CD4-positive, alpha-beta memory T cell (primary cell): ENCODE measurements around the gene CMIP. TPM values are rescaled to one million over a fixed set of nuclear protein-coding genes. Genes with fewer than 3 reads are reported as not detected.
A peak's percentile ranks its signal among the peaks of the same experiment; 100 is the strongest.
"Not testable (repeated sequence)": the region's sequence is repeated elsewhere in the genome, so short reads cannot be mapped to it uniquely, and the experiment has no call there.

Experiments
- CTCF ChIA-PET: fragments of 350-600 bp; sonication (Branson Sonifier 250); formaldehyde crosslinking; loops from one replicate; lab custom pipeline; 2021; ENCODE audit warnings: inconsistent platforms; ENCODE audit not compliant: partially characterized antibody; lab: Charles Lee
- POLR2A ChIA-PET: fragments of 350-600 bp; sonication (Branson Sonifier 250); formaldehyde crosslinking; loops from one replicate; lab custom pipeline; 2021; ENCODE audit not compliant: partially characterized antibody; lab: Charles Lee
- DNase-seq, 5 donors: peaks; one replicate each; pipeline versions ENCODE4 v3.0.0 to v3.0.0-alpha.2; 2020 to 2022; ENCODE audit warnings: mixed read lengths in 1 of 5
- H3K27ac ChIP-seq: one replicate; pipeline ENCODE4 v1.7.0; 2013; ENCODE audit warnings: low read depth, low read length
- H3K27me3 ChIP-seq: 2 replicates; pipeline ENCODE4 v1.7.0; 2013; ENCODE audit warnings: mild to moderate bottlenecking, low read length, moderate library complexity; ENCODE audit not compliant: insufficient read depth
- H3K36me3 ChIP-seq: 2 replicates; pipeline ENCODE4 v1.7.0; 2013; ENCODE audit warnings: mild to moderate bottlenecking, low read length, moderate library complexity; ENCODE audit not compliant: insufficient read depth
- H3K4me1 ChIP-seq: 2 replicates; pipeline ENCODE4 v1.7.0; 2013; ENCODE audit warnings: mild to moderate bottlenecking, low read length, moderate library complexity; ENCODE audit not compliant: insufficient read depth
- H3K4me3 ChIP-seq, 2 donors: one replicate each; pipeline ENCODE4 v1.7.0; 2013; ENCODE audit warnings: low read length in 2 of 2, mild to moderate bottlenecking in 1 of 2
- H3K9me3 ChIP-seq, 2 donors: one replicate each; pipeline ENCODE4 v1.7.0; 2013; ENCODE audit warnings: low read length in 2 of 2, control low read depth in 1 of 2; ENCODE audit not compliant: control insufficient read depth in 1 of 2
- H3K27ac Mint-ChIP-seq, 7 donors: one replicate each; pipeline ENCODE4 v1.8.0; 2020 to 2021; ENCODE audit warnings: mixed read lengths in 7 of 7, mild to moderate bottlenecking in 6 of 7, inconsistent platforms in 3 of 7, moderate library complexity in 3 of 7
- H3K27me3 Mint-ChIP-seq, 2 donors: one replicate each; pipeline ENCODE4 v1.8.0; 2020 to 2021; ENCODE audit warnings: mixed read lengths in 2 of 2
- H3K36me3 Mint-ChIP-seq, 2 donors: one replicate each; pipeline ENCODE4 v1.8.0; 2020 to 2021; ENCODE audit warnings: mixed read lengths in 2 of 2, inconsistent platforms in 1 of 2, mild to moderate bottlenecking in 1 of 2
- H3K4me1 Mint-ChIP-seq, 4 donors: one replicate each; pipeline ENCODE4 v1.8.0; 2020 to 2021; ENCODE audit warnings: mixed read lengths in 4 of 4, mild to moderate bottlenecking in 1 of 4
- H3K4me3 Mint-ChIP-seq, 8 donors: one replicate each; pipeline ENCODE4 v1.8.0; 2020 to 2021; ENCODE audit warnings: mixed read lengths in 8 of 8, mild to moderate bottlenecking in 7 of 8, moderate library complexity in 6 of 8, inconsistent platforms in 3 of 8
- H3K9me3 Mint-ChIP-seq, 8 donors: one replicate each; pipeline ENCODE4 v1.8.0; 2020 to 2021; ENCODE audit warnings: mixed read lengths in 8 of 8, mild to moderate bottlenecking in 5 of 8, inconsistent platforms in 3 of 8, moderate library complexity in 1 of 8
- intact Hi-C: fragments of 100-400 bp; cut with micrococcal nuclease; formaldehyde crosslinking; loops from one replicate; pipeline ENCODE4 v1.15.1; 2023
- polyA plus RNA-seq, 2 donors: library from polyadenylated mRNA; unstranded; fragments of 300-500 nt; fragmentation: Illumina TruSeq; gene quantifications; one replicate each; pipeline ENCODE4 v1.2.3, GENCODE V29; 2021
- total RNA-seq, 2 experiments: library from RNA; stranded (reverse); gene quantifications; one replicate each; pipeline ENCODE4 v1.2.3, GENCODE V29; 2021

CMIP gene
- total and polyA plus RNA-seq, 4 experiments from 2014 or later, result 0.84 to 36.4 (median 33.2) TPM; not detected in 1

DNA sequence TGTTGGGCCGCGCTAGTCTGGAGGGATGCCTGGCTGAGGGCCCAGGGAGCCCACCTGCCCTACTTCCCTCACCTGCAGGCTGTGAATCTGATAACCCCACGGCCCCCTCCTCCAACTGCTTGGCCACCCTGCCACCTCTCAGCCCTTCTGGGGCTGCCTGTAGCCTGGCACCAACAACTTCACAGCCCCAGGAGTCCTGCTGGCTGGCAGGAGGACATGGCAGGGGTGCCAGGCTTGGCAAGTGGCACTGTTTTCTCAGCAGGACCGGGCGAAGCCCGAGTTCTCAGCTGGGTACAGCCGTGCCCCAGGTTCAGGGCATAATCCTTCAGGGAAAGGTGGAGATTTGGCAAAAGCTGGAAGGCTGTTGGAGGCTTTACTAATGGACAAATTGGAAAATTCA is 129.6 kb downstream of the CMIP start:
- Histone ChIP-seq H3K4me1 (no peaks in the 10 kb centered on the region), H3K27ac (no peak overlapping the region), H3K4me3 (no peak overlapping the region), H3K9me3 (no peaks in the 10 kb centered on the region), H3K27me3 (no peaks in the 10 kb centered on the region), H3K36me3 (no peaks in the 10 kb centered on the region)
- H3K27me3 Mint-ChIP-seq, result no peaks in the 10 kb centered on the region
- ChIA-PET CTCF (interaction anchor here (1.0 kb wide), 1 partner anchor 13 kb away, joined by 3 read pairs; no protein-coding TSS in a partner anchor), POLR2A (no interaction called here)
- peak overlapping the region in 1 of 7 donors; percentile 30 for H3K27ac Mint-ChIP-seq
- peaks cover 0 to 3% (median 1%) of the 10 kb centered on the region in 4 donors for H3K4me1 Mint-ChIP-seq
- no peak for DNase-seq
- no peaks in the 10 kb centered on the region for H3K9me3 Mint-ChIP-seq
- H3K36me3 Mint-ChIP-seq, result no peaks in the 10 kb centered on the region
- intact Hi-C loops, result no loop called here
- H3K4me3 Mint-ChIP-seq, result no peak overlapping the region

GRCh38 chr16:81575307-81575706 is 130.7 kb downstream of the CMIP start:
- no peaks in the 10 kb centered on the region for H3K27me3 ChIP-seq

GRCh38 chr16:81575834-81576233 is 131.2 kb downstream of the CMIP start:
- CTCF ChIA-PET, result no interaction called here
- H3K4me3 ChIP-seq, result no peak overlapping the region
- H3K36me3 ChIP-seq, result no peaks in the 10 kb centered on the region
- no peaks in the 10 kb centered on the region for H3K9me3 ChIP-seq
- Mint-ChIP-seq H3K27ac (no peak overlapping the region), H3K27me3 (no peaks in the 10 kb centered on the region), H3K4me1 (peaks cover 1 to 6% (median 5%) of the 10 kb centered on the region in 4 donors), H3K9me3 (no peaks in the 10 kb centered on the region), H3K36me3 (no peaks in the 10 kb centered on the region), H3K4me3 (no peak overlapping the region)
- POLR2A ChIA-PET, result no interaction called here
- H3K27me3 ChIP-seq, result no peaks in the 10 kb centered on the region
- intact Hi-C loops, result no loop called here
- H3K4me1 ChIP-seq, result no peaks in the 10 kb centered on the region
- no peak for DNase-seq
- no peak overlapping the region for H3K27ac ChIP-seq

More at GRCh38 chr16:81575307-81575706, 130.7 kb downstream of the CMIP start:
- no peak overlapping the region for H3K4me3 ChIP-seq
- DNase-seq, result no peak
- Mint-ChIP-seq H3K27me3 (no peaks in the 10 kb centered on the region), H3K36me3 (no peaks in the 10 kb centered on the region), H3K9me3 (no peaks in the 10 kb centered on the region), H3K4me1 (peaks cover 0 to 5% (median 2%) of the 10 kb centered on the region in 4 donors), H3K27ac (peak overlapping the region in 1 of 7 donors; percentile 64), H3K4me3 (no peak overlapping the region)
- no peak overlapping the region for H3K27ac ChIP-seq
- CTCF ChIA-PET, result interaction anchor here (1.0 kb wide), 1 partner anchor 12 kb away, joined by 3 read pairs; no protein-coding TSS in a partner anchor
- H3K9me3 ChIP-seq, result no peaks in the 10 kb centered on the region
- POLR2A ChIA-PET, result no interaction called here
- no peaks in the 10 kb centered on the region for H3K4me1 ChIP-seq
- no peaks in the 10 kb centered on the region for H3K36me3 ChIP-seq
- intact Hi-C loops, result no loop called here

GRCh38 chr16:81576696-81577095 is 132.1 kb downstream of the CMIP start:
- H3K27me3 ChIP-seq, result no peaks in the 10 kb centered on the region
- peaks cover 0 to 2% of the 10 kb centered on the region in 2 donors for H3K36me3 Mint-ChIP-seq
- H3K27ac ChIP-seq, result no peak overlapping the region
- peaks cover 4 to 9% (median 7%) of the 10 kb centered on the region in 4 donors for H3K4me1 Mint-ChIP-seq
- no peaks in the 10 kb centered on the region for H3K9me3 ChIP-seq
- POLR2A ChIA-PET, result no interaction called here
- H3K27me3 Mint-ChIP-seq, result no peaks in the 10 kb centered on the region
- no peak overlapping the region for H3K27ac Mint-ChIP-seq
- H3K4me3 Mint-ChIP-seq, result no peak overlapping the region
- intact Hi-C loops, result no loop called here
- no peaks in the 10 kb centered on the region for H3K9me3 Mint-ChIP-seq
- DNase-seq, result no peak
- no peak overlapping the region for H3K4me3 ChIP-seq
- H3K4me1 ChIP-seq, result no peaks in the 10 kb centered on the region
- CTCF ChIA-PET, result no interaction called here
- H3K36me3 ChIP-seq, result no peaks in the 10 kb centered on the region

DNA sequence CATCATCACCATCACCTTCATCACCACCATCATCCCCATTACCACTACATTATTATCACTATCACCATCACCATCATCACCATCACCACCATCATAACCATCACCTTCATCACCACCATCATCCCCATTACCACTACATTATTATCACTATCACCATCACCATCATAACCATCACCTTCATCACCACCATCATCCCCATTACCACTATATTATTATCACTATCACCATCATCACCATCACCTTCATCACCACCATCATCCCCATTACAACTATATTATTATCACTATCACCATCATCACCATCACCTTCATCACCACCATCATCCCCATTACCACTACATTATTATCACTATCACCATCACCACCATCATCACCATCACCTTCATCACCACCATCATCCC is 132.7 kb downstream of the CMIP start:
- H3K27me3 Mint-ChIP-seq, H3K36me3 Mint-ChIP-seq, intact Hi-C loops, H3K4me3 Mint-ChIP-seq, H3K27ac Mint-ChIP-seq, H3K9me3 ChIP-seq, H3K27me3 ChIP-seq, CTCF ChIA-PET, H3K36me3 ChIP-seq, H3K4me1 Mint-ChIP-seq, DNase-seq, POLR2A ChIA-PET, H3K27ac ChIP-seq, H3K9me3 Mint-ChIP-seq, H3K4me1 ChIP-seq, H3K4me3 ChIP-seq: not testable (repeated sequence)

GRCh38 chr16:81578076-81578475 is 133.5 kb downstream of the CMIP start:
- Histone ChIP-seq H3K4me1 (no peaks in the 10 kb centered on the region), H3K27ac (no peak overlapping the region), H3K9me3 (no peaks in the 10 kb centered on the region), H3K27me3 (no peaks in the 10 kb centered on the region), H3K36me3 (no peaks in the 10 kb centered on the region), H3K4me3 (no peak overlapping the region)
- Mint-ChIP-seq H3K9me3 (no peaks in the 10 kb centered on the region), H3K27me3 (no peaks in the 10 kb centered on the region), H3K27ac (no peak overlapping the region), H3K4me1 (peaks cover 4 to 9% (median 6%) of the 10 kb centered on the region in 4 donors), H3K36me3 (peaks cover 2 to 5% of the 10 kb centered on the region in 2 donors), H3K4me3 (no peak overlapping the region)
- ChIA-PET POLR2A (no interaction called here), CTCF (no interaction called here)
- intact Hi-C loops, result no loop called here
- DNase-seq, result no peak

- H3K4me3 ChIP-seq, result no peak overlapping the region
- H3K4me1 ChIP-seq, result no peaks in the 10 kb centered on the region
- Mint-ChIP-seq H3K36me3 (peaks cover 2 to 5% of the 10 kb centered on the region in 2 donors), H3K4me1 (peaks cover 4 to 9% (median 6%) of the 10 kb centered on the region in 4 donors), H3K27ac (peak overlapping the region in 2 of 7 donors; percentile 25 to 75), H3K27me3 (no peaks in the 10 kb centered on the region), H3K9me3 (no peaks in the 10 kb centered on the region), H3K4me3 (no peak overlapping the region)
- H3K27ac ChIP-seq, result no peak overlapping the region
- no peaks in the 10 kb centered on the region for H3K9me3 ChIP-seq
- DNase-seq, result no peak
- H3K27me3 ChIP-seq, result no peaks in the 10 kb centered on the region
- no peaks in the 10 kb centered on the region for H3K36me3 ChIP-seq
- ChIA-PET CTCF (no interaction called here), POLR2A (no interaction called here)
- intact Hi-C loops, result no loop called here
Observed at GRCh38 chr16:81578636-81579413, 134.2 kb downstream of the CMIP start.
